Mesodermal cell (in vitro differentiated cells): ENCODE data around the gene ZFAND6.
A peak's percentile ranks its signal among the peaks of the same experiment; 100 is the strongest.

Source experiments
- H3K27ac ChIP-seq: 2 replicates; pipeline ENCODE4 v1.7.0; 2013; ENCODE audit warnings: mild to moderate bottlenecking, low read depth, low read length, moderate library complexity; ENCODE audit not compliant: severe bottlenecking
- H3K36me3 ChIP-seq: 2 replicates; pipeline ENCODE4 v1.7.1; 2013; ENCODE audit warnings: mild to moderate bottlenecking, low read length, moderate library complexity; ENCODE audit not compliant: control insufficient read depth, insufficient read depth
- H3K4me1 ChIP-seq: one replicate; pipeline ENCODE4 v1.7.1; 2013; ENCODE audit warnings: mild to moderate bottlenecking, low read length; ENCODE audit not compliant: insufficient read depth, control insufficient read depth, poor library complexity, severe bottlenecking
- H3K4me3 ChIP-seq: 2 replicates; pipeline ENCODE4 v1.7.0; 2013; ENCODE audit warnings: low read length, control low read depth, mild to moderate bottlenecking; ENCODE audit not compliant: insufficient read depth, poor library complexity, severe bottlenecking; ENCODE audit errors: extremely low read depth
- H3K9me3 ChIP-seq: 2 replicates; pipeline ENCODE4 v1.7.1; 2013; ENCODE audit warnings: mild to moderate bottlenecking, low read length, moderate library complexity; ENCODE audit not compliant: control insufficient read depth
- WGBS, 2 experiments: methylation state at CpG; one replicate each; pipeline ENCODE4 v1.1.5; 2013; ENCODE audit warnings: missing lambda C conversion rate in 2 of 2; ENCODE audit not compliant: insufficient coverage in 2 of 2; 5-methylcytosine and 5-hydroxymethylcytosine counted together

ZFAND6 gene

DNA sequence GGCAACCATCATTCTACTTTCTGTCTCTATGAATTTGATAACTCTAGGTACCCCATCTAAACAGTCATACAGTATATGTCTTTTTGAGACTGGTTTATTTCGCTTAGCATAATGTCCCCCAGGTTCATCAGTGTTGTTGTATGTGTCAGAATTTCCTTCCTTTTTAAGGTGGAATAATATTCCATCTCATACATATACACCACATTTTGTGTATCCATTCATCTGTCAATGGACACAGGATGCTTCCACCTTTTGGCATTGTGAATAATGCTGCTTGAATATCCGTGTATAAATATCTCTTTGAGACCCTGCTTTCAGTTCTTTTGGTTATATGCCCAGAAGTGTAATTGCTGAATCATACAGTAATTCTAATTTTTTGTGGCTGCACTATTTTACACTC lies 10.4 kb upstream of the ZFAND6 start:
- Histone ChIP-seq H3K4me1 (no peaks in the 10 kb centered on the region), H3K4me3 (no peak overlapping the region), H3K27ac (no peak overlapping the region), H3K9me3 (no peaks in the 10 kb centered on the region), H3K36me3 (no peaks in the 10 kb centered on the region)
- WGBS, 2 experiments: no CpG with 5 or more reads among the region's 2 CpGs

DNA sequence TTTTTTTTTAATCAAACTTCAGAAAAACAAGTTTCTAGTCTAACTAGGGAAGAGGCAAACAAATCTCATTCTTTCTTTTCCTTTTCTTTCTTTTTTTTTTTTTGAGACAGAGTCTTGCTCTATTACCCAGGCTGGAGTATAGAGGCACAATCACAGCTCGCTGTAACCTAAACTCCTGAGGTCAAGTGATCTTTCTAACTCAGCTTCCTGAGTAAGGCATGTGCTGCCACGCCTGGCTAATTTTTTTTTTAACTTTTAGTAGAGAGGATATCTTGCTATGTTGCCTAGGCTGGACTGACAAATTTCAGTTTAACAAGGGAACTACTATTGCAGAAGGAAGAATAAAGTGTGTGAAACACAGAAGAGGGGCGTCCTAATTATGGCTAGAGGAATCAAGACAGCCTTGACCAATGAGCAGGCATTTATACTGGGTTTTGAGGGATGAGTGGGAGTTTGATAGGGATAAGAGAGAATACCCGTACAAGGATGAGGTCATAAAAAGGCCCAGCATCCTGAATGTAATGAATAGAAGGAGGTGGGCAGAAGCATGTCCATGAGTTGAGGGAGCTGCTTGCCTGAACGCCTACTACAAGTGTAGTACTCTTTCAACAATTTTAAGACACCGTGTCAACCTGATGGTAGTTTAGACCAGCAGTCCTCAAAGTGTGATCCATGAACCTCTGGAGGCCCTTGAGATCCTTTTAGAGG lies 6.7 kb upstream of the ZFAND6 start:
- Histone ChIP-seq H3K36me3 (no peaks in the 10 kb centered on the region), H3K4me3 (no peak overlapping the region), H3K4me1 (no peaks in the 10 kb centered on the region), H3K9me3 (no peaks in the 10 kb centered on the region), H3K27ac (no peak overlapping the region)
- WGBS, 2 experiments: 87 to 93% methylated on average over 5 to 6 of the region's 6 CpGs

DNA sequence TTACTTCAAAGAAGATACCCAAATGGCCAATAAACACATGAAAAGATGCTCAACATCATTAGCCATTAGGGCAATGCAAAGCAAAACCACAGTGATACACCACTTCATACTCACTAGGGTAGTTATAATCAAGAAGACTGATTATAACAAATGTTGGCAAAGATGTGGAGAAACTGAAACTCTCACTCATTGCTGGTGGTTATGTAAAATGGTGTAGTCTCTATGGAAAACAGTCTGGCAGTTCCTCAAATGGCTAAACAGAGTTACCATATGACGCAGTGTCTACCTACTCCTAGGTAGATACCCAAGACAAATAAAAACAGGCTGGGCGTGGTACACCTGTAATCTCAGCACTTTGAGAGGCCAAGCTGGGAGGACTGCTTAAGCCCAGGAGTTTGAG lies 3.5 kb upstream of the ZFAND6 start:
- Histone ChIP-seq H3K36me3 (no peaks in the 10 kb centered on the region), H3K9me3 (no peaks in the 10 kb centered on the region), H3K27ac (no peak overlapping the region), H3K4me3 (no peak overlapping the region), H3K4me1 (no peaks in the 10 kb centered on the region)
- 80 to 95% methylated on average over 1 to 2 of the region's 2 CpGs for WGBS, 2 experiments

- H3K4me3 ChIP-seq: no peak overlapping the region
- 76 to 83% methylated on average over 2 to 4 of the region's 6 CpGs for WGBS, 2 experiments
- no peaks in the 10 kb centered on the region for H3K36me3 ChIP-seq
- no peak overlapping the region for H3K27ac ChIP-seq
- H3K9me3 ChIP-seq: no peaks in the 10 kb centered on the region
- peaks cover 2% of the 10 kb centered on the region for H3K4me1 ChIP-seq
Measured at GRCh38 chr15:80058044-80058443, 1.4 kb upstream of the ZFAND6 start.

DNA sequence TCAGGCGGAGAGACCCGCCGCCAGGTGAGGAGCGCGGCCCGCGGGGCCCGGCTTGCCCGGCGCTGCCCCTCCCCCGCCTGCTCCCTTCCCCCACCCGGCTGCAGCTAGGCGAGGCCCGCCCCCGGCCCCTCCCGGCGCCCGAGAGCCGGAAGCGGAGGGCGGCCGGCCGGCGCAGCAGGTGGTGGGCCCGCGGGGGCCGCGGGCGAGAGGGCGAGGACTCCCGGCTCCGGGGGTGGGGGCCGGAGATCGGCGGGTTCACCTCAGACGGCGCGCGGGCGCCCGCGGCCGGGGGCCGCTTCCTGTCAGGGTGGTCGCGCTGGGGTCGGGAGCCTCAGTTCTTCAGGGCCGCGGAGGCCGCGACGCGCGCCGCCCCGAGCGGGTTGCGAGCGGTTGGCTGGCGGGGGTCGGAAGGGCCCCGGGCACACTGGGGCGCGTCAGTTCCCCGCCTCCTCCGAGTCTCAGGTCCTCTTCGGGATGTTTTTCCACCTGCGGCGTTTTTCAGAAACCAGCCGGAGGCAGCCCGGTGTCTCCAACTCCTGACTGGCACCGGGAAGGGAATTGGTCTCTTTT lies 395 bp downstream of the ZFAND6 start:
- H3K4me1 ChIP-seq: peaks cover 2% of the 10 kb centered on the region

DNA sequence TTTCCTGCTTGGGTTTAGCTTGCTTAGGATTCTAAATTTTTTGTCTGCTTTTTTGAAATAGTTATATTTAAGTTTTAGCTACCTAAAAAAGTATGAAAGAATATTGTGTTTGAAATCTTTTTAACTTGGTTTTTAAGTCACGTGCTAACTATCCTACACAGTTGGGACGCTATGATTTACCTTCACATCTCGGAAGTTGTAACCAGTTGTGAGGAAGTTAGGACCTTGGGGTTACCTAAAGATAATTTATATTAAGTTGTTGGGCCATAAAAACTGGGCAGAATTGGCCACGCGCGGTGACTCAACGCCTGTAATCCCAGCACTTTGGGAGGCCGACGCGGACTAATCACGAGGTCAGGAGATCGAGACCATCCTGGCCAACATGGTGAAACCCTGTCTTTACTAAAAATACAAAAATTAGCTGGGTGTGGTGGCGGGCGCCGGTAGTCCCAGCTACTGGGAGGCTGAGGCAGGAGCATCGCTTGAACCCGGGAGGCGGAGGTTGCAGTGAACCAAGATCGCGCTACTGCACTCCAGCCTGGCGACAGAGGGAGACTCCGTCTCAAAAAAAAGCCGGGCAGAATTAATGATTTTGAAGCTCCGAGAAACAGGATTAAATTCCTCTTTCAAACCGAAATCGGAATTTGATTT lies 1.0 kb downstream of the ZFAND6 start:
- Histone ChIP-seq H3K9me3 (no peaks in the 10 kb centered on the region), H3K27ac (peak overlapping the region; percentile 93), H3K4me1 (peaks cover 2% of the 10 kb centered on the region), H3K36me3 (no peaks in the 10 kb centered on the region), H3K4me3 (peak overlapping the region; percentile 69)
- 2% methylated on average over 18 to 19 of the region's 26 CpGs for WGBS, 2 experiments

More for the DNA sequence above, 395 bp downstream of the ZFAND6 start:
- WGBS, 2 experiments: 0% methylated on average over 40 to 60 of the region's 72 CpGs
- Histone ChIP-seq H3K9me3 (no peaks in the 10 kb centered on the region), H3K4me3 (peak overlapping the region; percentile 69), H3K27ac (peak overlapping the region; percentile 93), H3K36me3 (no peaks in the 10 kb centered on the region)

GRCh38 chr15:80061582-80061981 lies 2.1 kb downstream of the ZFAND6 start:
- H3K4me3 ChIP-seq: no peak overlapping the region
- no peaks in the 10 kb centered on the region for H3K36me3 ChIP-seq
- peaks cover 2% of the 10 kb centered on the region for H3K4me1 ChIP-seq
- WGBS, 2 experiments: 77% methylated on average over 3 of the region's 5 CpGs; no CpG with 5 or more reads in 1 of the 2 experiments
- H3K9me3 ChIP-seq: no peaks in the 10 kb centered on the region
- H3K27ac ChIP-seq: no peak overlapping the region

- no peak overlapping the region for H3K27ac ChIP-seq
- no peaks in the 10 kb centered on the region for H3K9me3 ChIP-seq
- no peaks in the 10 kb centered on the region for H3K36me3 ChIP-seq
- H3K4me3 ChIP-seq: no peak overlapping the region
- H3K4me1 ChIP-seq: peaks cover 2% of the 10 kb centered on the region
Measured at GRCh38 chr15:80066912-80067311, 7.4 kb downstream of the ZFAND6 start.

- Histone ChIP-seq H3K27ac (no peak overlapping the region), H3K36me3 (no peaks in the 10 kb centered on the region), H3K4me3 (no peak overlapping the region), H3K4me1 (no peaks in the 10 kb centered on the region), H3K9me3 (no peaks in the 10 kb centered on the region)
- 93 to 96% methylated on average over 9 of the region's 11 CpGs for WGBS, 2 experiments
Measured at GRCh38 chr15:80068578-80068977, 9.1 kb downstream of the ZFAND6 start.

- H3K4me3 ChIP-seq: no peak overlapping the region
- no peaks in the 10 kb centered on the region for H3K36me3 ChIP-seq
- H3K9me3 ChIP-seq: no peaks in the 10 kb centered on the region
- H3K27ac ChIP-seq: no peak overlapping the region
- H3K4me1 ChIP-seq: no peaks in the 10 kb centered on the region
Measured at GRCh38 chr15:80070840-80071239, 11.4 kb downstream of the ZFAND6 start.

DNA sequence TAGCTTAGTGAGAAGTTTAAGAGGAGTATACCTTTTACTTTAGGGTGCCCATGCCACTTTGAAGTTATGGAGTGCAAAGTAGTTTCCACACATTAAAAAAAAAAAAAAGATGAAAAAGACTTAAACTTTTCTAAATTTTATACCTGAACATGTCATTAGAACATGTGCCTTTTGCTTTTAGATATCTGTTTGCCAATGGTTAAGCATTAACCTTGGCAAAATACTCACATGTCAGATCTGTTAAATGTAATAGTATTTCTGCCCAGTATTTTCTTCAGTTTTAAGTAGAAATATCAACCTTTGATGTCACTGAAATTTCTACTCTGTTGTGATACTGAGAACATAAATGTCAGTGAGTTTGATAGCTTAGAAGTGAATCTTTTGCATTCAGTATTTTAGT lies 12.2 kb downstream of the ZFAND6 start:
- no peak overlapping the region for H3K4me3 ChIP-seq
- no peak overlapping the region for H3K27ac ChIP-seq
- H3K4me1 ChIP-seq: no peaks in the 10 kb centered on the region
- no peaks in the 10 kb centered on the region for H3K9me3 ChIP-seq
- peaks cover 2% of the 10 kb centered on the region for H3K36me3 ChIP-seq
